Fibroblast of mammary gland (primary cell): Measurements from ENCODE around the gene C1orf159.
"Not testable (repeated sequence)": the region's sequence is repeated elsewhere in the genome, so short reads cannot be mapped to it uniquely, and the experiment has no call there.

ENCODE experiments used
- DNase-seq: peaks from one replicate; pipeline ENCODE4 v3.0.0-alpha.2; 2010; ENCODE audit warnings: low read depth
- H3K4me3 ChIP-seq: 2 replicates; pipeline ENCODE4 v1.5.1; 2011; ENCODE audit warnings: low read depth, mild to moderate bottlenecking, low read length, moderate library complexity; ENCODE audit not compliant: control insufficient read depth
- TF ChIP-seq, protein P1 (sequence below): conservative IDR thresholded peaks from 2 replicates; pipeline ENCODE4 v1.5.1; 2011; ENCODE audit warnings: low read depth, low read length, inconsistent platforms; ENCODE audit not compliant: control insufficient read depth, insufficient read depth

The C1orf159 gene

GRCh38 chr1:1098681-1099421 lies 17.0 kb downstream of the C1orf159 start:
- TF ChIP-seq, protein P1, sequence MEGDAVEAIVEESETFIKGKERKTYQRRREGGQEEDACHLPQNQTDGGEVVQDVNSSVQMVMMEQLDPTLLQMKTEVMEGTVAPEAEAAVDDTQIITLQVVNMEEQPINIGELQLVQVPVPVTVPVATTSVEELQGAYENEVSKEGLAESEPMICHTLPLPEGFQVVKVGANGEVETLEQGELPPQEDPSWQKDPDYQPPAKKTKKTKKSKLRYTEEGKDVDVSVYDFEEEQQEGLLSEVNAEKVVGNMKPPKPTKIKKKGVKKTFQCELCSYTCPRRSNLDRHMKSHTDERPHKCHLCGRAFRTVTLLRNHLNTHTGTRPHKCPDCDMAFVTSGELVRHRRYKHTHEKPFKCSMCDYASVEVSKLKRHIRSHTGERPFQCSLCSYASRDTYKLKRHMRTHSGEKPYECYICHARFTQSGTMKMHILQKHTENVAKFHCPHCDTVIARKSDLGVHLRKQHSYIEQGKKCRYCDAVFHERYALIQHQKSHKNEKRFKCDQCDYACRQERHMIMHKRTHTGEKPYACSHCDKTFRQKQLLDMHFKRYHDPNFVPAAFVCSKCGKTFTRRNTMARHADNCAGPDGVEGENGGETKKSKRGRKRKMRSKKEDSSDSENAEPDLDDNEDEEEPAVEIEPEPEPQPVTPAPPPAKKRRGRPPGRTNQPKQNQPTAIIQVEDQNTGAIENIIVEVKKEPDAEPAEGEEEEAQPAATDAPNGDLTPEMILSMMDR: no peak
- DNase-seq: no peak
- no peak overlapping the region for H3K4me3 ChIP-seq

DNA sequence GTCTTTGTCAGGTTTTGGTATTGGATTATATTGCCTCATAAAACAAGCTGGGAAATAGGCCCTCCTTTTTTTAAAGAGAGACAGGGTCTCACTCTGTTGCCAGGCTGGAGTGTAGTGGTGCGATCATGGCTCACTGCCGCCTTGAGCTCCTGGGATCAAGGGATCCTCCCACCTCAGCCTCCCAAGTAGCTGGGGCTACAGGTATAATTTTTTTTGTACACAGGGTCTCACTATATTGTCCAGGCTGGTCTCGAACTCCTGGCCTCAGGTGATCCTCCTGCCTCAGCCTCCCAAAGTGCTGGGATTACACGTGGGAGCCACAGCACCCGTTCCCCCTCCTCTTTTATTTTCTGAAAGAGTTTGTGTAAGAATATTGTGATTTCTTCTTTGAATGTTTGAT lies 19.8 kb downstream of the C1orf159 start:
- DNase-seq, H3K4me3 ChIP-seq: not testable (repeated sequence)

GRCh38 chr1:1094981-1095380 lies 20.9 kb downstream of the C1orf159 start:
- TF ChIP-seq, protein P1: no peak
- DNase-seq: no peak

DNA sequence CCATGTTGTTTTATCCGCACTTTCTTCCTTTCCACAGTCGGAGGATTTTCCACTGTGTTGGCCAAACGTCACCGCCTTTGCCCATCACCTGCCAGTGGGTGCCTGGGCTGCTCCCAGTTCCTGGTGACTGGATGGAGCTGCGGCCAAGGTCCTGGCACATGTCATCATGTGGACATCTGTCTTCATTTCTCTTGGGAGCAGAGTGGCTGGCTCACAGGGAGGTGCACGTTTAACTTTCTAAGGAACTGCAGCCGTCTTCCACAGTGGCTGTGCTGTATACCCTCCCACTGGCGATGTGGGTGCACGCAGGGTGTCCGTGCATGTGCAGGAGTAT lies 22.3 kb downstream of the C1orf159 start:
- no peak for DNase-seq
- TF ChIP-seq, protein P1: no peak
- H3K4me3 ChIP-seq: no peak overlapping the region

More at GRCh38 chr1:1094981-1095380, 20.9 kb downstream of the C1orf159 start:
- no peak overlapping the region for H3K4me3 ChIP-seq

DNA sequence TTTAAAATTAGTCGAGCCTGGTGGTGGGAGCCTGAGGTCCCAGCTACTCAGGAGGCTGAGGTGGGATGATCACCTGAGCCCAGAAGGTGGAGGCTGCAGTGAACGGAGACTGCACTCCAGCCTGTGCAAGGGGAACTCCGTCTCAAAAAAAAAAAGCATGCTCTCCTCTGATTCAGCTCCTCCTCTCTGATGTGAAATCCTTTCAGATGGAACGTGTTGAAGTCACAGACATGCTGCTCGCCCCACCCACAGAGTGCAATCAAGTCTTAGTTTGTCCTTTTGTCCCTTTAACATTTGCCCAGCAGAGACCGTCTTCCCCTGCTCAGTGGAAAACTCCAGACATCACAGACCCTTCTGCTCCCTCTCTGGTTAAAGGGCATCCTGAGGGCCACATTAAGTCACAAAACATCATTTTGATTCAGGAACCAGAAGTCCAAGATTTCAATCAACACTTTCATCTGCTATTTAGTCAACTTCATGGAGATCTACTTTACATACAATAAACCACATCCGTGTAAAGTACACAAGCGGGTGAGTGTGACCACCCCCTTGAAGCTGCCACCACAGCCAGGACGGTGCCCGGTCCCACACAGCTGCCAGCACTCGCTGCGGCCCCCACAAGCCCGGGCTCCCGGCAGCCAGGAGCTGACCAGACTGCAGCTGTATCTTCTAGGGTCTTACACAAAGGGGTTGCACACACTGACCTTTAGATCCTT lies 22.8 kb downstream of the C1orf159 start:
- H3K4me3 ChIP-seq: no peak overlapping the region
- TF ChIP-seq, protein P1: no peak
- no peak for DNase-seq

DNA sequence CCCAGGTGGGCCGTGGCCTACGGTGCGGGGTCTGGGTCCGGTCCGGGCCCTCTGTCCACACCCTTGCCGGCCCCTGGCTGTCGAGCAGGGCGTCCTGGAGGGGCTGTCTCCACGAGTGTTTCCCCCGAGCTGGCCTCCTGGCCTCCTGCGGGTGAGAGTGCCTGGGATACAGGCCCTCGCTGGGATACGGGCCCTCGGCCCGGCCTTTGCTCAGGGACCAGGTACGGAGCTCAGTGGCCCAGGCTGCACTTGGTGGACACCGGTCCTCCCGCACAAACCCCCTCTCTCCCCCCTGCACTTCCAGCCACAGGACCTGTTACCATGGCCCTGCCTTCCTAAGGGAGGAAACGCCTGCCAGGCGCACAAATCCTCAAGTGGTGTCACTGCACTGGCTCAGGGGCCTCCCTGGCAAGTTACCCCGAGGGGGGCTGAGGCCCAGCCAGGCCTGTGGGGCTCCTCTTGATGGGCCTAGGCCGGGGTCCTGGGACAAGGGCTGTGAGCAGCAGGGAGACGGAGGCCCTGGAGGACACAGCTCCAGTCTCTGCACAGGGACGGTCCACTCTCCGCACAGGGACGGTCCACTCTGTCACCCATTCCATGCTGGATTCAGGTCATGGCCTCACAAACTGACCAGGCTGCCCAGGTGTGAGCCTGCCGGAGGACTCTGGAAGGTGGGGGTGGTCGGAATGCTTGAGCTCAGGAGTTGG lies 23.6 kb downstream of the C1orf159 start:
- TF ChIP-seq, protein P1: no peak
- no peak for DNase-seq
- no peak overlapping the region for H3K4me3 ChIP-seq
